HT1080 (cell line): Measurements from ENCODE around the gene TCERG1L. TPM values are rescaled to one million over a fixed set of nuclear protein-coding genes. Genes with fewer than 3 reads are reported as not detected.
"Not testable (repeated sequence)": the region's sequence is repeated elsewhere in the genome, so short reads cannot be mapped to it uniquely, and the experiment has no call there.

Source experiments
- DNase-seq: peaks from one replicate; pipeline ENCODE4 v3.0.0-alpha.2; 2015; ENCODE audit warnings: low read depth
- total RNA-seq: library from RNA; depleted of rRNA; stranded (reverse); fragments of >200 nt; shearing (Covaris generic); gene quantifications from 2 replicates; pipeline ENCODE4 v1.2.3, GENCODE V29; 2014

Gene TCERG1L
- total RNA-seq, 1 experiment from 2014 or later, result not detected

DNA sequence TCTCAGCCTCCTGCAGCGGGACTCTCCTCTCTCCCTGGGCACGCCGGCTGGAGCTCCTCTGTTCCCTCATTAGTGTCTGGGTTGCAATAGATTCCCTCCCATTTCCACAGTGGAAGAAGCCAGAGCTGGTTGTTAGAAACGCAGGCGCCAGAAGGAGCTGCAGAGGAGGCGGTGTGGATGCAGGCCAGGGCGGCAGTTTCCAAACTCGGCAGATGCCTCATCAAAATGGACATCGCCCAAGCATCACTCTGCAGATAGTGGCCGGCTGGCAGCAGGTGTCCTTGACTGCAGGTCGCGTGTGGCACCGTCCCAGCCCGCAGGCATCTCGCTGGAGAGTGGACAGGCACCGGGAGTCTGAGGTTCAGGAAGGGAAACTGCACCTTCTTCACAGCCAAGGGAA, 201.8 kb downstream of the TCERG1L start:
- no peak for DNase-seq

DNA sequence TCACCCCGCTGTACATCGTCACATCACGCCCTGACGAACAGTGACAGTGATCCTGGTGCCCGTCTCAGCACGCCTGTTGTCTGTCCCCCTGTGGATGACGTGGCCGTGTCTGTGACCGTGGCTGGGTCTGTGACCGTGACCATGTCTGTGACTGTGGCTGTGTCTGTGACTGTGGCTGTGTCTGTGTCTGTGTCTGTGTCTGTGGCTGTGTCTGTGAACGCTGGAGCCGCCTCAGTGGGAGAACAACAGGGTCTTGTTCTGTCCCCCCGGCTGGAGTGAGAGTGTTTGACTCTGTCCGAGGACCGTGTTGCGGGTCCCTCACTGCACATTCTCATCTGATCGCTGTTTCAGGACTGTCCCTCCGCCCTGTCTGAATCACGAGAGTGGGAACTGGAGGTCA, 202.2 kb downstream of the TCERG1L start:
- no peak for DNase-seq

DNA sequence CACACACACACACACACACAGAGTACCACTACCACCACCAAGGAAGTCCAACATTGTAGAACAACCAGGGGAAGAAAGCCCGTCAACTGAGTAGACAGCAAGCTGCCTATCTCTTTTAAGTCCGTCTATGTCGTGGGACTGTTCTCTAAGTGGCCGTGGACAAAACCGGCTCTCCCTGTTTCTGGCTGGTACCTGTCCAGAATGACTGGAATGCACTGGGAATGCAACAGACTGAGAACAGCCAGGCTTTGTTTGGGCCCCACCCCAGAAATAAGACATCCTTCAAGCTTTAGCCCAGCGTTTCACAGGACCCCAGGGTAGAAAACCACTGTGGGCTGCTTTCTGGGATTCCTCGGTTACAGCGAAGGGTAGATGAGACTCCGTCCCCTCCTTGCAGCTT, 203.6 kb downstream of the TCERG1L start:
- DNase-seq, result no peak

- DNase-seq, result no peak
Measured at GRCh38 chr10:131102676-131103075, 208.8 kb downstream of the TCERG1L start.

GRCh38 chr10:131102147-131102546, 209.4 kb downstream of the TCERG1L start:
- no peak for DNase-seq

GRCh38 chr10:131100418-131101410, 210.8 kb downstream of the TCERG1L start:
- DNase-seq, result not testable (repeated sequence)

GRCh38 chr10:131099028-131099726, 212.3 kb downstream of the TCERG1L start:
- DNase-seq, result no peak

DNA sequence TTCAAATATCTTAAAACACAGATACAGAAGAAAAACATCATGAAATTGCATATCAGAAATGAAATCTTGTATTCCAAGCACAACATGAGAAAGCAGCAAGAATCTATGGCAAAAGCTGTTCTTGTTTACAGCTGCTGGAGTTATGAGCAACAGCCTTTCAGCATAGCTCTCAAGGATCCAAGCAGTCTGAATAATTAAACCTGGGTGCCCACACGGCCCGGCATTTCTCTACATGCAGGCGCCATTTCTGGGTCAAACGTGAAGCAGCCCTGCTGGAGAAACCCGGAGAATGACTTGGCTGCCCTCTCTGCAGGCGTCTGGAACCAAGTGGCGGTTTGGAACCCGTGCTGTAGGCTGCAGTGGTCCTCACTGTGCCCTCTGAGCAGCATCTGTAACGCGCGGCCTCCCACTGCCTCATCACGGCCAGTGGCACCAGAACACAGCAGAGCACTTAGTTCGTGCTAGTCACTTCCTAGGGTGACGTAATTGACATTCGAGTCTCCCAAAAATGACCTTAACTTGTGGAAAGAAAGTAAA, 213.0 kb downstream of the TCERG1L start:
- DNase-seq, result no peak

DNA sequence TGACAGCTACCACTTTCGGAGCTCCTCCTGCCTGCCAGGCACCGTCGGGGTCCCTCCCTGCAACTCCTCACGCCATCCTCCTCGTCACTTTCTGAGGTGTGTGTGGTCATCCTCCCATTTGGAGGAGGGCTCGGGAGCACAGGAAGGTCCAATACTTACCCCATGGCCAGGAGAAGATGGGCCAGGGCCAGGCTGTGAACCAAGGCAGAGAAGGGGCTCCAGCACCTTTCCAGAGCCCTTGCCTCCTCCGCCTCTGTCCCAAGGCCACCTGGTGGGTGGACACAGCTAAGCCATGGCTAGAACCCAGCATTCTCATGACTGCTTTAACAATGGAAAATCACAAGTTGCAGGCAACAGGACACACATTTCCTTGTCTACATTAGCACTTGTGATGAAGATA, 215.5 kb downstream of the TCERG1L start:
- DNase-seq, result no peak

GRCh38 chr10:131095313-131095580, 216.3 kb downstream of the TCERG1L start:
- DNase-seq, result no peak

- DNase-seq, result peak; percentile 75
Measured at GRCh38 chr10:131094527-131095312, 216.8 kb downstream of the TCERG1L start.

- DNase-seq, result no peak
Measured at GRCh38 chr10:131093795-131094366, 217.6 kb downstream of the TCERG1L start.

DNA sequence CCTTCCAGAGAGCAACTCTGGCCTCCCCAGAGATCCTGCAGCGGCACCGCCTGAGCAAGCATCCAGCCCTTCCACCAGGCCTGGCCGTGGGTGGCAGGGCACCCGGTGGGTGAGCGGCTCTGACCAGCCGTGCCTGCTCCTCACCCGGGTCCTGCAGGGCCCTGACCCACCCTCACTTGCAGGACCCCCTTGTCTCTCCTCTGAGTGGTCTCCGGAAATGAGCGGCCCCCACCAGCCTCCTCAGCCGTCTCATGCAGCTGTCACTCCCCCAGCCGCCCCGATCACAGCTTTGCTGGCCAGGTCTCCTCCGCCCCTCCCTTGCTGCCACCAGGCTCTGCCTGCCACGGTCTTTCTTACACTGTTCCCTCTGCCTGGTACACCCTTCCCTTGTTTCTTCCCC, 218.2 kb downstream of the TCERG1L start:
- DNase-seq, result no peak

- no peak for DNase-seq
Measured at GRCh38 chr10:131092876-131093275, 218.6 kb downstream of the TCERG1L start.

DNA sequence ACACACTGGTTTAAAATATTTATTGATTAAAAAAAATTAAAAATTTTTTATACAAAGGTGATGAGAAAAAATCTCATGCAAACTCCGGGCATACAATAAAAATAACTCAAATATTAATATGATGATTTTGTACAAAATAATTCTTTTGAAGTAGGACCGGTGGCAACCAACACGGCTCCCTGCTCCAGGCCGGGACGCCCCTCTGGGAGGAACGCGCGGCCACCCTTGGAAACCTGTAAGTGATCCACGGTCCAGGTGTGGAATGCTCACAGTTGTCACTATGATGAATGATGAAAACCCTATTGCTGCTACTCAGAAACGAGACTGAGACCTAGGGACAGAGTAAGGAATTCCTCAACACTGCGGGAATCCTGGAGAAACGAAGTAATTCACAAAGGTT, 219.1 kb downstream of the TCERG1L start:
- no peak for DNase-seq

GRCh38 chr10:131091682-131092081, 219.8 kb downstream of the TCERG1L start:
- no peak for DNase-seq

DNA sequence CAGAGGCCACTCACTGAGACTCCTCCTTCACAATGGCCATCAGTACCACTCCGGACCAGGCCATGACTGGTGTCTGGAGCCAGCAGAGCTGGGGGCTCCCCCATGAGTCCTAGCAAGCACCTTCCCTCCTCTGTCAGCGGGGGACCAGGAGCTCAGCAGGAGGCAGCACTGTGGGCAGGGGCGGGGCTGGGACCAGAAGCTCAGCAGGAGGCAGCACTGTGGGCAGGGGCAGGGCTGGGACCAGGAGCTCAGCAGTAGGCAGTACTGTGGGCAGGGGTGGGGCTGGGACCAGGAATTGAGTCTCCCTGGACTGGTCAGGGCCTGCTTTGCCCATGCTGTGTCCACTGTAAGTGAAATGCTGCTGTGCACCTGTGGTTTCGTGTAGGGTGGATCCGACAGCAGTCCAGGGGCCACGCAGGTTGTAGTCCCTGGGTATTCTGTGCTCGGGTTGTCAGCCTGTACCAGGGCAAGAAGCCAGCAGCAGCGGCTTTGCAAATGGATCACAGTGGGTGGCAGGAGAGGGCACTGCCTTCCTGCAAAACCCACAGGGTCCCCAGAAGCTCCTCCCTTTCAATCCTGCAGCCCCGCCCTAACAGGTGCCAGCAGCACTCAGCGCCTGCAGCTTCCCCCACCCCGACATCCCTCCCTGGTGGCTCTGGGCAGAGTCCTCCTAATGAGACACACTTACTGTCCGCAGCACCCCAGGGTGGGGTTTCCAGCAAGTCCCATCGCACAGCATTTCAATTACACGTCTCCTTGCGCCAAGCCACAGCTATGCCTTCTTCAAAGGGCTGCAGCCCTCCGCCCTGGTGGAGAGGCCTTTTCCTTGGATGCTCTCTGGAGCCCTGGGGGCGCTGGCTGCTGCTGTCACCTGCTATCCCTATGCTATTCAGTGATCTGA, 220.5 kb downstream of the TCERG1L start:
- DNase-seq, result no peak

GRCh38 chr10:131089861-131090260, 221.7 kb downstream of the TCERG1L start:
- no peak for DNase-seq

DNA sequence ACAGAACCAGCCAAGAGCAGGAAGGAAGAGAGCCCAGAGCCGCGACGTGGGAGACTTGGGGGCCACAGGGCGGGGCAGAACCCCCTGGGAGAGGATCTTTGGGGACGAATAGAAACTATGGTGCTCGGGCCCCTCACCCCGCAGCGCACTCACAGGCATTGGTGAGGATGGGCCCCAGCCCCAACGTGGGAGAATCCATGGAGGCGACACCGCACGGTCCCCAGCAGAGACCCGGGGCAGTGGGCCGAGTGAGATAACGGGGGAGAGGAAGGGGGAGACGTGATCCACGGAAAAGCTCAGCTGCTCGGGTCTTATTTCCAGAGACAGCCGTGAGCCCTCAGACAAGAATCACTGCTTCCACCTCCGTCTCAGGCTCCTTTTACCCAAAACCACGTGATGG, 222.4 kb downstream of the TCERG1L start:
- DNase-seq, result no peak

DNA sequence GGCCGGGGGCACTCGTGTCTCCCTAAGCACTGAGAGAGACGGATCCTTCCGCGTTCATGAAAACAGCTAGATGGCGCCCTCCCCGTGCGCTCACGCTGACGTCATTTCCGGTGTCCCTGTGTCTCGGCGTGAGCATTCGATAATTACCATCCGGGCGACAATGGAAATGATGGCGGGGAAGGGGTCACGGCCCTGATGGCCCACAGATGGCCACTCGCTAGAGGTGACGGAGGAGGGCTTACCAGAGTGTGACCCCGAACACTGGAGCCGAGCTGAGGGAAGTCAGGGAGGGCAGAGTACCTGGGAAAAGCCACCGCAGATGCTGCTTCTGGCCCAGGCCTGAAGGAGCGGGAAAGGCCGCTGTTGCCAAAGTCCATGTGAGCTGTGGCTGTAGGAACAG, 222.9 kb downstream of the TCERG1L start:
- DNase-seq, result no peak
